Esophagus squamous epithelium (tissue), 5 donors: ENCODE data around the gene UTRN. TPM values are rescaled to one million over a fixed set of nuclear protein-coding genes. Genes with fewer than 3 reads are reported as not detected.

Source experiments
- DNase-seq: peaks from one replicate; lab custom pipeline; 2025; lab: John Stamatoyannopoulos, UW
- H3K27ac ChIP-seq, 4 donors: fragments of 200-600 bp; sonication (generic); one replicate each; pipeline ENCODE4 v1.5.1; 2016 to 2019; ENCODE audit warnings: mild to moderate bottlenecking in 1 of 4
- H3K27me3 ChIP-seq, 4 donors: fragments of 200-600 bp; sonication (generic); 1 replicate in 3 of 4; 2 replicates in 1 of 4; pipeline versions ENCODE4 v1.5.1 to v1.6.0; 2017 to 2021; ENCODE audit warnings: antibody characterized with exemption in 1 of 4
- H3K36me3 ChIP-seq, 3 donors: fragments of 200-600 bp; sonication (generic); one replicate each; pipeline ENCODE4 v1.5.1; 2016 to 2019
- H3K4me1 ChIP-seq, 3 donors: fragments of 200-600 bp; sonication (generic); one replicate each; pipeline ENCODE4 v1.5.1; 2017 to 2019
- H3K4me3 ChIP-seq, 4 donors: fragments of 200-600 bp; sonication (generic); 1 replicate in 3 of 4; 2 replicates in 1 of 4; pipeline ENCODE4 v1.5.1; 2016 to 2019; ENCODE audit warnings: mild to moderate bottlenecking in 2 of 4, moderate library complexity in 1 of 4
- H3K9me3 ChIP-seq, 3 donors: fragments of 200-600 bp; sonication (generic); one replicate each; pipeline ENCODE4 v1.5.1; 2016 to 2019
- CTCF ChIP-seq, 6 experiments: fragments of 450-650 bp in 4 of 6; fragments of 200-600 bp in 2 of 6; sonication (generic) in 2 of 6; IDR thresholded peaks; one replicate each; pipeline ENCODE4 v1.5.1; 2016 to 2019; ENCODE audit warnings: antibody characterized with exemption in 6 of 6, mild to moderate bottlenecking in 4 of 6, moderate library complexity in 4 of 6
- POLR2A ChIP-seq, 4 donors: fragments of 450-650 bp; IDR thresholded peaks; one replicate each; pipeline ENCODE4 v1.6.1; 2017; ENCODE audit warnings: antibody characterized with exemption in 4 of 4, mild to moderate bottlenecking in 4 of 4, moderate library complexity in 3 of 4
- WGBS, 2 donors: methylation state at CpG; one replicate each; pipeline ENCODE4 v1.1.5; 2018; 5-methylcytosine and 5-hydroxymethylcytosine counted together
- intact Hi-C: fragments of 100-400 bp; cut with DNase I; formaldehyde crosslinking; loops from one replicate; pipeline ENCODE4 v1.15.0; 2022
- total RNA-seq, 4 donors: library from RNA; depleted of rRNA; stranded (reverse); fragments of >200 nt; gene quantifications; one replicate each; pipeline ENCODE4 v1.1.0, GENCODE V29; 2016
- donor health status: DM: yes; HTN: yes; CAD: no.

The UTRN gene
- total RNA-seq, 4 donors from 2014 or later, result 43.8 to 148 (median 69.8) TPM

GRCh38 chr6:144248476-144249301, 36.4 kb upstream of the UTRN start:
- intact Hi-C loops, result no loop called here
- H3K4me1 ChIP-seq, result peaks cover 0 to 4% (median 0%) of the 10 kb centered on the region in 3 donors
- no peaks in the 10 kb centered on the region for H3K27me3 ChIP-seq
- no peaks in the 10 kb centered on the region for H3K9me3 ChIP-seq
- H3K36me3 ChIP-seq, result no peaks in the 10 kb centered on the region
- peak overlapping the region in 3 of 4 donors; percentile 25 to 70 (median 34) for H3K27ac ChIP-seq
- no peak for TF ChIP-seq CTCF (IDR thresholded peaks at IDR 0.05)
- TF ChIP-seq POLR2A (IDR thresholded peaks at IDR 0.05), result no peak
- no peak for DNase-seq
- WGBS, 2 donors, result 61 to 76% methylated on average over 3 of the region's 3 CpGs
- H3K4me3 ChIP-seq, result no peak overlapping the region

DNA sequence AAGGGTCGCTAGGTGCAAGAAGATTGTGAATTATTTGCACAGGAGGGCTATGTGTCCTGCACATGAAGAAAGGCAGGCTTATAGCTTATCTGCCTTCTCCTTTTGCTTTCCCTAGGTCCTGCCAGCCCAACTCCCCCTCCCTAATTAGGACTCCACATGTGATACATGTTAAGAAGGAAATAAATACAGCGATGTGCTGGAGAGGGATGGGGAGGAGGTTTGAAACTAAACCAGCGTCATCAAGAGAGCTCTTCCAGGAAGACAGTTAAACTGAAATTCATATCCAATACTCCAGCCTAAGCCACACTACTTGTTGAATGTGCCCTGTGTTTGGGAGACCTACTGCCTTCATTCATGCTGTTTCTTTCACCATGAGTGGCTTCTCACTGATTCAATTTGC, 34.9 kb upstream of the UTRN start:
- WGBS, 2 donors, result 77 to 81% methylated on average over 3 of the region's 3 CpGs
- no peak for DNase-seq
- Histone ChIP-seq H3K36me3 (no peaks in the 10 kb centered on the region), H3K27ac (no peak overlapping the region), H3K4me3 (no peak overlapping the region), H3K9me3 (no peaks in the 10 kb centered on the region), H3K27me3 (no peaks in the 10 kb centered on the region), H3K4me1 (peaks cover 0 to 4% (median 0%) of the 10 kb centered on the region in 3 donors)
- TF ChIP-seq POLR2A (IDR thresholded peaks at IDR 0.05) (no peak), CTCF (IDR thresholded peaks at IDR 0.05) (no peak)
- intact Hi-C loops, result no loop called here

GRCh38 chr6:144252259-144252658, 32.9 kb upstream of the UTRN start:
- no peak for DNase-seq
- Histone ChIP-seq H3K27ac (no peak overlapping the region), H3K9me3 (no peaks in the 10 kb centered on the region), H3K4me3 (no peak overlapping the region), H3K36me3 (no peaks in the 10 kb centered on the region), H3K27me3 (no peaks in the 10 kb centered on the region), H3K4me1 (no peaks in the 10 kb centered on the region)
- intact Hi-C loops, result no loop called here
- TF ChIP-seq CTCF (IDR thresholded peaks at IDR 0.05), result no peak
- no peak for TF ChIP-seq POLR2A (IDR thresholded peaks at IDR 0.05)

- WGBS, 2 donors, result 13 to 26% methylated on average over 2 of the region's 2 CpGs
- no peaks in the 10 kb centered on the region for H3K36me3 ChIP-seq
- no peak overlapping the region for H3K4me3 ChIP-seq
- intact Hi-C loops, result no loop called here
- H3K27me3 ChIP-seq, result peaks cover 0 to 3% (median 0%) of the 10 kb centered on the region in 4 donors
- no peaks in the 10 kb centered on the region for H3K9me3 ChIP-seq
- peaks cover 0 to 11% (median 7%) of the 10 kb centered on the region in 3 donors for H3K4me1 ChIP-seq
- no peak for DNase-seq
- no peak overlapping the region for H3K27ac ChIP-seq
- TF ChIP-seq CTCF (IDR thresholded peaks at IDR 0.05), result no peak
- no peak for TF ChIP-seq POLR2A (IDR thresholded peaks at IDR 0.05)
These were observed 25.1 kb upstream of the UTRN start for GRCh38 chr6:144259986-144260385.
